H1 (cell line): Measurements from ENCODE around the gene HTR2C. TPM values are rescaled to one million over a fixed set of nuclear protein-coding genes. Genes with fewer than 3 reads are reported as not detected.

Source experiments
- CTCF ChIA-PET: fragments of 300-600 bp; sonication (Branson Sonifier 250); formaldehyde crosslinking; loops from one replicate; lab custom pipeline; 2021; ENCODE audit not compliant: partially characterized antibody; lab: Charles Lee
- POLR2A ChIA-PET: fragments of 300-600 bp; sonication (Branson Sonifier 250); formaldehyde crosslinking; loops from one replicate; lab custom pipeline; 2021; ENCODE audit warnings: inconsistent platforms; ENCODE audit not compliant: partially characterized antibody; lab: Charles Lee
- DNase-seq, 2 experiments: peaks; one replicate each; pipeline versions ENCODE4 v3.0.0 to v3.0.0-alpha.2; 2010 to 2022; ENCODE audit warnings: low spot score in 2 of 2, low read depth in 1 of 2, mixed read lengths in 1 of 2
- FAIRE-seq: peaks from 2 replicates; lab custom pipeline; 2011; peaks lifted over from hg19 to GRCh38; lab: Jason Lieb, UNC
- H2AFZ ChIP-seq: 2 replicates; pipeline ENCODE4 v1.8.1; 2012; ENCODE audit warnings: low read length, inconsistent platforms
- H2AK5ac ChIP-seq: 2 replicates; pipeline ENCODE4 v1.6.1; 2013; ENCODE audit warnings: low read depth, low read length
- H2BK120ac ChIP-seq: replicated peaks from 2 replicates; pipeline ENCODE3; 2013; ENCODE audit warnings: low read depth, low read length, inconsistent platforms
- H2BK12ac ChIP-seq: 2 replicates; pipeline ENCODE4 v1.6.1; 2013; ENCODE audit warnings: low read depth, low read length
- H2BK15ac ChIP-seq: 2 replicates; pipeline ENCODE4 v1.6.1; 2013; ENCODE audit warnings: low read length
- H2BK20ac ChIP-seq: 2 replicates; pipeline ENCODE4 v1.6.1; 2013; ENCODE audit warnings: low read length
- H2BK5ac ChIP-seq: 2 replicates; pipeline ENCODE4 v1.6.1; 2013; ENCODE audit warnings: low read depth, low read length
- H3K14ac ChIP-seq: 2 replicates; pipeline ENCODE4 v1.6.1; 2013; ENCODE audit warnings: inconsistent platforms; ENCODE audit not compliant: insufficient read length
- H3K18ac ChIP-seq: 2 replicates; pipeline ENCODE4 v1.6.1; 2013; ENCODE audit warnings: low read length; ENCODE audit errors: extremely low read depth
- H3K23ac ChIP-seq: 2 replicates; pipeline ENCODE4 v1.6.1; 2013; ENCODE audit warnings: inconsistent platforms; ENCODE audit not compliant: insufficient read length
- H3K23me2 ChIP-seq: 2 replicates; pipeline ENCODE4 v1.6.1; 2013; ENCODE audit warnings: low read depth, low read length
- H3K27ac ChIP-seq: 2 replicates; pipeline ENCODE4 v1.6.1; 2011; ENCODE audit warnings: low read depth, low read length, inconsistent platforms
- H3K27me3 ChIP-seq, 4 experiments: replicated peaks in 1 of 4; 1 replicate in 1 of 4; 2 replicates in 3 of 4; pipeline versions ENCODE4 v1.6.1 to v1.8.1; 2011 to 2013; ENCODE audit warnings: low read length in 3 of 4, mild to moderate bottlenecking in 3 of 4, inconsistent platforms in 2 of 4, mixed read lengths in 2 of 4, moderate library complexity in 1 of 4; ENCODE audit not compliant: control insufficient read depth in 3 of 4, insufficient read depth in 3 of 4; ENCODE audit errors: extremely low read depth in 1 of 4
- H3K36me3 ChIP-seq, 4 experiments: 2 replicates each; pipeline versions ENCODE4 v1.6.1 to v1.8.1; 2011 to 2013; ENCODE audit warnings: mild to moderate bottlenecking in 4 of 4, low read length in 3 of 4, moderate library complexity in 2 of 4, control low read depth in 1 of 4, inconsistent platforms in 1 of 4; ENCODE audit not compliant: insufficient read depth in 4 of 4, control insufficient read depth in 2 of 4
- H3K4ac ChIP-seq: replicated peaks from 2 replicates; pipeline ENCODE3; 2013; ENCODE audit warnings: low read length, low read depth, mixed read lengths, inconsistent platforms; ENCODE audit not compliant: insufficient read length
- H3K4me1 ChIP-seq, 4 experiments: replicated peaks in 1 of 4; 1 replicate in 1 of 4; 2 replicates in 3 of 4; pipeline versions ENCODE4 v1.6.1 to v1.8.1; 2011 to 2013; ENCODE audit warnings: low read length in 3 of 4, inconsistent platforms in 2 of 4, mixed read lengths in 1 of 4; ENCODE audit not compliant: insufficient read depth in 4 of 4, control insufficient read depth in 3 of 4
- H3K4me2 ChIP-seq, 2 experiments: 2 replicates each; pipeline versions ENCODE4 v1.6.1 to v1.8.1; 2011 to 2013; ENCODE audit warnings: low read depth in 2 of 2, low read length in 2 of 2, control low read depth in 1 of 2, inconsistent platforms in 1 of 2, mild to moderate bottlenecking in 1 of 2; ENCODE audit not compliant: insufficient read depth in 1 of 2
- H3K4me3 ChIP-seq, 4 experiments: fragments of 200-600, 300-600 bp in 1 of 4; sonication (generic), shearing (Covaris generic), sonication (Bioruptor Twin) in 1 of 4; 2 replicates each; pipeline versions ENCODE4 v1.5.1 to v1.8.1; 2011 to 2016; ENCODE audit warnings: low read length in 4 of 4, low read depth in 3 of 4, control low read depth in 2 of 4, inconsistent platforms in 2 of 4, mild to moderate bottlenecking in 2 of 4, mixed read lengths in 1 of 4, moderate library complexity in 1 of 4; ENCODE audit not compliant: insufficient read depth in 2 of 4; ENCODE audit errors: extremely low read depth in 1 of 4
- H3K56ac ChIP-seq: replicated peaks from 2 replicates; pipeline ENCODE3; 2013; ENCODE audit warnings: low read depth, mild to moderate bottlenecking, mixed read lengths, low read length, inconsistent platforms; ENCODE audit not compliant: insufficient read length
- H3K79me1 ChIP-seq: 2 replicates; pipeline ENCODE4 v1.6.1; 2013; ENCODE audit warnings: low read depth, low read length, control low read depth
- H3K79me2 ChIP-seq, 2 experiments: 2 replicates each; pipeline versions ENCODE4 v1.6.1 to v1.8.1; 2012 to 2013; ENCODE audit warnings: low read length in 2 of 2, mild to moderate bottlenecking in 2 of 2, inconsistent platforms in 1 of 2; ENCODE audit not compliant: insufficient read depth in 2 of 2, control insufficient read depth in 1 of 2
- H3K9ac ChIP-seq, 4 experiments: replicated peaks in 1 of 4; 1 replicate in 1 of 4; 2 replicates in 3 of 4; pipeline versions ENCODE4 v1.6.1 to v1.8.1; 2011 to 2013; ENCODE audit warnings: low read depth in 3 of 4, low read length in 3 of 4, control low read depth in 2 of 4, mild to moderate bottlenecking in 2 of 4, moderate library complexity in 2 of 4, inconsistent platforms in 1 of 4; ENCODE audit errors: extremely low read depth in 1 of 4
- H3K9me3 ChIP-seq, 2 experiments: 2 replicates each; pipeline versions ENCODE4 v1.6.1 to v1.8.1; 2012 to 2013; ENCODE audit warnings: mild to moderate bottlenecking in 2 of 2, moderate library complexity in 2 of 2, control low read depth in 1 of 2, inconsistent platforms in 1 of 2, low read depth in 1 of 2, low read length in 1 of 2, mixed read lengths in 1 of 2; ENCODE audit not compliant: insufficient read depth in 2 of 2
- H4K20me1 ChIP-seq, 2 experiments: replicated peaks in 1 of 2; 2 replicates each; pipeline versions ENCODE3 to v1.8.1; 2011 to 2013; ENCODE audit warnings: inconsistent platforms in 2 of 2, low read length in 2 of 2, mild to moderate bottlenecking in 1 of 2; ENCODE audit not compliant: insufficient read depth in 2 of 2, control insufficient read depth in 1 of 2
- H4K5ac ChIP-seq: 2 replicates; pipeline ENCODE4 v1.6.1; 2013; ENCODE audit warnings: low read length, low read depth, mixed read lengths, inconsistent platforms; ENCODE audit not compliant: insufficient read length
- H4K8ac ChIP-seq: 2 replicates; pipeline ENCODE4 v1.8.0; 2013; ENCODE audit warnings: mild to moderate bottlenecking, moderate library complexity, low read length, inconsistent platforms; ENCODE audit not compliant: insufficient read depth; ENCODE audit errors: extremely low read depth
- H4K91ac ChIP-seq: replicated peaks from 2 replicates; pipeline ENCODE3; 2013; ENCODE audit warnings: low read length, mixed read lengths, inconsistent platforms; ENCODE audit not compliant: insufficient read length
- CHD1 ChIP-seq: IDR thresholded peaks from 2 replicates; pipeline ENCODE4 v1.6.1; 2012; ENCODE audit warnings: low read depth, low read length, improper control_type of control experiment
- CTBP2 ChIP-seq: IDR thresholded peaks from 2 replicates; pipeline ENCODE4 v1.7.0; 2011; ENCODE audit warnings: borderline replicate concordance, mild to moderate bottlenecking, moderate library complexity, mixed read lengths, low read length; ENCODE audit not compliant: insufficient read depth, insufficient read length
- HDAC6 ChIP-seq: IDR thresholded peaks from one replicate; pipeline ENCODE4 v1.7.1; 2012; ENCODE audit warnings: low read depth, mild to moderate bottlenecking, inconsistent platforms, low read length, moderate library complexity
- KDM1A ChIP-seq: fragments of 200-600, 300-600 bp; sonication (generic); IDR thresholded peaks from 2 replicates; pipeline ENCODE4 v1.7.1; 2016; ENCODE audit warnings: mild to moderate bottlenecking, low read length, borderline replicate concordance
- POLR2A ChIP-seq, 2 experiments: IDR thresholded peaks; 1 replicate in 1 of 2; 2 replicates in 1 of 2; pipeline ENCODE4 v1.6.1; 2011; ENCODE audit warnings: low read depth in 2 of 2, low read length in 2 of 2, mild to moderate bottlenecking in 2 of 2; ENCODE audit errors: control extremely low read depth in 1 of 2
- RAD21 ChIP-seq, 2 experiments: IDR thresholded peaks in 1 of 2; conservative IDR thresholded peaks in 1 of 2; 2 replicates each; pipeline ENCODE4 v1.6.1; 2011; ENCODE audit warnings: low read depth in 2 of 2, low read length in 2 of 2, improper control_type of control experiment in 1 of 2, inconsistent platforms in 1 of 2, mild to moderate bottlenecking in 1 of 2, moderate library complexity in 1 of 2
- RBBP5 ChIP-seq: IDR thresholded peaks from 2 replicates; pipeline ENCODE4 v1.7.1; 2012; ENCODE audit warnings: low read depth, mild to moderate bottlenecking, inconsistent platforms, low read length, moderate library complexity, borderline replicate concordance
- SP4 ChIP-seq: IDR thresholded peaks from 2 replicates; pipeline ENCODE4 v1.6.1; 2012; ENCODE audit warnings: low read length, inconsistent platforms
- SUZ12 ChIP-seq: fragments of 200-600 bp; sonication (generic); IDR thresholded peaks from 2 replicates; pipeline ENCODE4 v1.6.1; 2012; ENCODE audit warnings: mild to moderate bottlenecking, inconsistent platforms, low read length, moderate library complexity, mixed read lengths
- WGBS, 2 experiments: shearing (Covaris generic) in 1 of 2; methylation state at CpG; one replicate each; pipeline versions ENCODE4 v1.1.6 to v1.1.7; 2013 to 2015; ENCODE audit warnings: low lambda C conversion rate in 2 of 2, mixed read lengths in 2 of 2, inconsistent platforms in 1 of 2, low coverage in 1 of 2, missing lambda C conversion rate in 1 of 2; ENCODE audit not compliant: insufficient replicate concordance in 2 of 2, insufficient coverage in 1 of 2, insufficient read length in 1 of 2; ENCODE audit errors: extremely low coverage in 1 of 2, missing lambda C conversion rate in 1 of 2; 5-methylcytosine and 5-hydroxymethylcytosine counted together
- polyA plus RNA-seq, 7 experiments: library from polyadenylated mRNA; depleted of rRNA in 3 of 7; stranded (reverse) in 5 of 7; unstranded in 2 of 7; fragments of >200 nt in 5 of 7; fragments of 200-250 nt in 2 of 7; gene quantifications; 1 replicate in 5 of 7; 2 replicates in 1 of 7; 4 replicates in 1 of 7; pipeline versions ENCODE4 v1.2.1 to v1.2.3, GENCODE V29; 2011 to 2013; ENCODE audit warnings: missing spikeins in 2 of 7, mixed read lengths in 2 of 7
- total RNA-seq: library from RNA; stranded (reverse); fragmentation: NEBNext Ultra II Directional; extraction: Animal tissue kit (Norgen Biotek cat#: 25700); gene quantifications from 2 replicates; pipeline ENCODE4 v1.2.1, GENCODE V29; 2021

Gene HTR2C
- total and polyA plus RNA-seq, 2 of the 8 experiments (the other 6 are each of a cell fraction or from before 2014, with no cell fraction given): 1.7 to 2.0 TPM

GRCh38 chrX:114932550-114932949 lies 348.7 kb downstream of the HTR2C start:
- Histone ChIP-seq H3K9me3 (peaks cover 11 to 13% of the 10 kb centered on the region in 2 experiments), H3K4ac (no peak overlapping the region), H3K27me3 (no peaks in the 10 kb centered on the region), H4K91ac (no peak overlapping the region), H3K4me2 (no peak overlapping the region), H3K36me3 (no peaks in the 10 kb centered on the region), H4K5ac (no peak overlapping the region), H2BK5ac (no peak overlapping the region), H2BK15ac (no peak overlapping the region), H3K79me2 (no peaks in the 10 kb centered on the region), H2BK20ac (no peak overlapping the region), H3K4me1 (no peaks in the 10 kb centered on the region)
- CTCF ChIA-PET: no interaction called here
- DNase-seq: no peak
- WGBS, 2 experiments: no CpG with 5 or more reads among the region's 1 CpG
- TF ChIP-seq RBBP5: no peak
- TF ChIP-seq SUZ12: no peak
- no peak for TF ChIP-seq CTBP2
- TF ChIP-seq POLR2A (IDR thresholded peaks at IDR 0.05; ENCODE audit: control extremely low read depth in 1 of 2, low read depth in 2 of 2, low read length in 2 of 2): no peak
- no peak for TF ChIP-seq CHD1
- no peak for TF ChIP-seq KDM1A
- TF ChIP-seq HDAC6: no peak
- TF ChIP-seq SP4: no peak
- no peak for TF ChIP-seq RAD21 (IDR thresholded peaks at IDR 0.05 in 1 of 2, conservative IDR thresholded peaks at IDR 0.05 in 1 of 2; ENCODE audit: low read depth in 2 of 2, low read length in 2 of 2)
- TF ChIP-seq, all 59 proteins: peak for 0
- POLR2A ChIA-PET: no interaction called here
- no peak overlapping the region for H2BK12ac ChIP-seq
- no peak overlapping the region for H4K8ac ChIP-seq
- no peak overlapping the region for H3K9ac ChIP-seq
- no peak overlapping the region for H3K56ac ChIP-seq
- H2AK5ac ChIP-seq: no peak overlapping the region
- FAIRE-seq: no peak
- H4K20me1 ChIP-seq: no peaks in the 10 kb centered on the region
- H3K23ac ChIP-seq: no peak overlapping the region
- no peak overlapping the region for H2AFZ ChIP-seq
- H2BK120ac ChIP-seq: no peak overlapping the region
- no peak overlapping the region for H3K4me3 ChIP-seq
- H3K79me1 ChIP-seq: no peaks in the 10 kb centered on the region
- no peak overlapping the region for H3K14ac ChIP-seq
- no peaks in the 10 kb centered on the region for H3K23me2 ChIP-seq
- H3K27ac ChIP-seq: no peak overlapping the region
- no peak overlapping the region for H3K18ac ChIP-seq
